Parathyroid adenoma (tissue), 2 donors: ENCODE results near the gene ZNF714.
A peak's percentile ranks its signal among the peaks of the same experiment; 100 is the strongest.
"Not testable (repeated sequence)": the region's sequence is repeated elsewhere in the genome, so short reads cannot be mapped to it uniquely, and the experiment has no call there.

Source experiments
- H2AFZ ChIP-seq: fragments of 300-600 bp; sonication (generic); one replicate; pipeline ENCODE4 v1.7.0; 2017; ENCODE audit warnings: antibody characterized with exemption, mild to moderate bottlenecking
- H3K27ac ChIP-seq: fragments of 300-600 bp; sonication (generic); one replicate; pipeline ENCODE4 v1.7.0; 2017
- H3K27me3 ChIP-seq: fragments of 300-600 bp; sonication (generic); one replicate; pipeline ENCODE4 v1.7.0; 2017; ENCODE audit warnings: low read length; ENCODE audit not compliant: control insufficient read depth, insufficient read depth
- H3K36me3 ChIP-seq: fragments of 300-600 bp; sonication (generic); one replicate; pipeline ENCODE4 v1.7.0; 2017; ENCODE audit warnings: low read length; ENCODE audit not compliant: control insufficient read depth, insufficient read depth
- H3K4me1 ChIP-seq: fragments of 300-600 bp; sonication (generic); one replicate; pipeline ENCODE4 v1.7.0; 2017; ENCODE audit warnings: control low read depth
- H3K4me2 ChIP-seq: fragments of 300-600 bp; sonication (generic); one replicate; pipeline ENCODE4 v1.7.0; 2017; ENCODE audit warnings: low read length
- H3K4me3 ChIP-seq: fragments of 300-600 bp; sonication (generic); one replicate; pipeline ENCODE4 v1.7.0; 2017; ENCODE audit warnings: low read depth, low read length
- H3K79me2 ChIP-seq: fragments of 300-600 bp; sonication (generic); one replicate; pipeline ENCODE4 v1.7.0; 2017; ENCODE audit warnings: control low read depth
- H3K9ac ChIP-seq: fragments of 300-600 bp; sonication (generic); one replicate; pipeline ENCODE4 v1.7.0; 2017; ENCODE audit warnings: mild to moderate bottlenecking
- H3K9me3 ChIP-seq: fragments of 300-600 bp; sonication (generic); one replicate; pipeline ENCODE4 v1.7.0; 2017; ENCODE audit warnings: low read length; ENCODE audit not compliant: control insufficient read depth
- CTCF ChIP-seq: fragments of 300-600 bp; sonication (generic); IDR thresholded peaks from one replicate; pipeline ENCODE4 v1.7.0; 2017; ENCODE audit warnings: antibody characterized with exemption, mild to moderate bottlenecking
- donor health status: primary hyperparathyroidism.

The ZNF714 gene

GRCh38 chr19:21134934-21135366 is 52.9 kb downstream of the ZNF714 start:
- Histone ChIP-seq H3K4me2 (no peak overlapping the region), H3K9ac (no peak overlapping the region), H3K4me1 (peaks cover 6% of the 10 kb centered on the region), H3K9me3 (no peaks in the 10 kb centered on the region), H3K27ac (no peak overlapping the region), H3K27me3 (no peaks in the 10 kb centered on the region), H3K36me3 (no peaks in the 10 kb centered on the region), H3K79me2 (no peaks in the 10 kb centered on the region), H3K4me3 (no peak overlapping the region), H2AFZ (no peak overlapping the region)
- no peak for TF ChIP-seq CTCF

GRCh38 chr19:21135433-21135832 is 53.4 kb downstream of the ZNF714 start:
- Histone ChIP-seq H3K27me3 (no peaks in the 10 kb centered on the region), H3K9me3 (no peaks in the 10 kb centered on the region), H3K4me2 (no peak overlapping the region), H3K4me3 (no peak overlapping the region), H3K79me2 (no peaks in the 10 kb centered on the region), H3K36me3 (no peaks in the 10 kb centered on the region), H3K4me1 (peaks cover 6% of the 10 kb centered on the region), H3K9ac (no peak overlapping the region), H3K27ac (no peak overlapping the region), H2AFZ (no peak overlapping the region)
- no peak for TF ChIP-seq CTCF

- Histone ChIP-seq H3K4me1 (peaks cover 6% of the 10 kb centered on the region), H3K27ac (no peak overlapping the region)
- TF ChIP-seq CTCF: no peak
Observed at GRCh38 chr19:21138130-21138529, 56.1 kb downstream of the ZNF714 start.

GRCh38 chr19:21141006-21141405 is 59.0 kb downstream of the ZNF714 start:
- not testable (repeated sequence) for H3K4me1 ChIP-seq, H3K9ac ChIP-seq, H3K4me2 ChIP-seq, H3K79me2 ChIP-seq, H3K9me3 ChIP-seq, H3K36me3 ChIP-seq, H3K4me3 ChIP-seq, H3K27me3 ChIP-seq, H3K27ac ChIP-seq
- peak overlapping the region; percentile 21 for H2AFZ ChIP-seq

More at GRCh38 chr19:21138130-21138529, 56.1 kb downstream of the ZNF714 start:
- Histone ChIP-seq H3K36me3 (no peaks in the 10 kb centered on the region), H3K9ac (no peak overlapping the region), H3K4me3 (no peak overlapping the region), H3K79me2 (peaks cover 4% of the 10 kb centered on the region), H3K27me3 (no peaks in the 10 kb centered on the region), H3K4me2 (peak overlapping the region; percentile 3), H2AFZ (peak overlapping the region; percentile 63), H3K9me3 (no peaks in the 10 kb centered on the region)

GRCh38 chr19:21141787-21142464 is 59.9 kb downstream of the ZNF714 start, which contains the start of gene ZNF431:
TSS of gene ZNF431 (plus strand) at chr19:21142040. CDS start at chr19:21142184, 144 bp downstream.
- Histone ChIP-seq H2AFZ (peak within 1 kb of the TSS; percentile 92), H3K4me1 (peaks cover 6% of the 10 kb centered on the region), H3K4me3 (peak within 1 kb of the TSS; percentile 87), H3K36me3 (no peaks in the 10 kb centered on the region), H3K4me2 (peak within 1 kb of the TSS; percentile 79), H3K9ac (peak within 1 kb of the TSS; percentile 68), H3K27ac (peak within 1 kb of the TSS; percentile 71), H3K9me3 (no peaks in the 10 kb centered on the region), H3K27me3 (no peaks in the 10 kb centered on the region), H3K79me2 (peaks cover 4% of the 10 kb centered on the region)
- no peak for TF ChIP-seq CTCF
